ENCODE measurements around the gene ACOT8.

Gene ACOT8

DNA sequence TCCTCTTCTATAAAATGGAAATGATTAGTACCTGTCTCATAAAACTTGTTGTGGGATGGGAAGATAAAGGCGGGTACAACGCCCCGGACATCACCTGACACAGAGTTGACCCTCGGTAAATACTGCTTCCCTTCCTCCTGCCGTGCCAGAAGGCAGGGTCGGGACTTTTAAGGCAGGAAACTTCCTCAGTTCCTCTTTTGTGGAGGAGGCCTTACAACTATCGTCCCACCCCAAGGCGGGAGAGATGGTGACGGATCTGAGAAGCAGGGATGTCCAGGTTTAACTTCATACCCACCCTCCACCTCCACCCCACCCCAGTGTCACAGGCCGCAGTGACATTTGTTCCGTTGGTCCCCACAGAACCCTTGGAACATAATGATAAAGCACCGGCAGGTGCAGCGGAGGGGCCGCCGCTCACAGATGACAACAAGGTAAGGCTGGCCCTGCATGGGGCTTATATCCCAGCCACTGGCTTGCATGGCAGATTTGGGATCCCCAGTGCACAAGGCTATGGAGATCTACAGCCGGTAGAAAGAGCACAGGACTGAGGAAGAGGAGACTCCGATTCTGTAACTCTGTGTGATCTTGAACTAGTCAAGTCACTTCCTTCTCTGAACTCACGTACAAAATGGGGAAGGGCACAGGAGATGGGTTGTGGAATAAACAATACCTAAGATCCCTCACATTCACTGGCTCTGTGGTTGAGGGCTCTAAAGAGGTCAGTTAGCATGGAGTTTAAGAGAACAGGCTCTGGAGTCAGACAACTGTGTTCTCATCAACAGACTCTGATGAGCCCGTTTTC, 64.7 kb downstream of the ACOT8 start:
- no peak for DNase-seq (ENCODE audit: low read depth)
